GM23338 (cell line): Measurements from ENCODE around the gene RNFT2.

Experiments
- CREB1 ChIP-seq: fragments of 250-450 bp; sonication (Bioruptor Pico); IDR thresholded peaks from 2 replicates; pipeline ENCODE4 v1.5.0; 2020; ENCODE audit warnings: low read depth, mild to moderate bottlenecking, moderate library complexity
- CTCF ChIP-seq, 2 experiments: fragments of 200-600 bp in 1 of 2; sonication (generic) in 1 of 2; conservative IDR thresholded peaks; 2 replicates each; pipeline versions ENCODE4 v1.5.1 to v1.6.1; 2016 to 2017; ENCODE audit warnings: antibody characterized with exemption in 2 of 2, low read depth in 2 of 2, mild to moderate bottlenecking in 2 of 2, moderate library complexity in 1 of 2
- ETS1 ChIP-seq: IDR thresholded peaks from 2 replicates; pipeline ENCODE4 v1.6.1; 2016; ENCODE audit warnings: antibody characterized with exemption
- EZH2 ChIP-seq: fragments of 200-600 bp; sonication (generic); IDR thresholded peaks from one replicate; pipeline ENCODE4 v1.8.0; 2017; ENCODE audit warnings: antibody characterized with exemption, mild to moderate bottlenecking, low read depth; ENCODE audit not compliant: unreplicated experiment
- EZH2phosphoT487 ChIP-seq: fragments of 200-600 bp; sonication (generic); IDR thresholded peaks from one replicate; pipeline ENCODE4 v1.8.1; 2018; ENCODE audit warnings: antibody characterized with exemption; ENCODE audit not compliant: unreplicated experiment
- JUNB ChIP-seq: IDR thresholded peaks from one replicate; pipeline ENCODE4 v1.6.1; 2016; ENCODE audit warnings: antibody characterized with exemption; ENCODE audit not compliant: unreplicated experiment
- POLR2AphosphoS5 ChIP-seq: IDR thresholded peaks from 2 replicates; pipeline ENCODE4 v1.6.1; 2016; ENCODE audit warnings: antibody characterized with exemption, low read depth
- STAT1 ChIP-seq: IDR thresholded peaks from one replicate; pipeline ENCODE4 v1.6.1; 2016; ENCODE audit warnings: antibody characterized with exemption; ENCODE audit not compliant: unreplicated experiment
- ZNF114 ChIP-seq: fragments of 250-450 bp; sonication (Bioruptor Pico); IDR thresholded peaks from 2 replicates; pipeline ENCODE4 v1.5.0; 2020; ENCODE audit warnings: mild to moderate bottlenecking, moderate library complexity
- ZNF331 ChIP-seq: fragments of 250-450 bp; sonication (Bioruptor Pico); IDR thresholded peaks from 2 replicates; pipeline ENCODE4 v1.5.0; 2020; ENCODE audit warnings: low read depth, mild to moderate bottlenecking, moderate library complexity
- TF ChIP-seq, protein P1 (sequence below): IDR thresholded peaks from one replicate; pipeline ENCODE4 v1.6.1; 2018; ENCODE audit warnings: antibody characterized with exemption; ENCODE audit not compliant: unreplicated experiment

GRCh38 chr12:116864371-116865160 lies 126.5 kb downstream of the RNFT2 start:
- no peak for TF ChIP-seq STAT1
- TF ChIP-seq CTCF (conservative IDR thresholded peaks at IDR 0.05; ENCODE audit: low read depth in 2 of 2) = no peak
- no peak for TF ChIP-seq EZH2phosphoT487
- no peak for TF ChIP-seq POLR2AphosphoS5
- no peak for TF ChIP-seq ZNF331 (CRISPR knock-in tag)
- TF ChIP-seq, protein P1, sequence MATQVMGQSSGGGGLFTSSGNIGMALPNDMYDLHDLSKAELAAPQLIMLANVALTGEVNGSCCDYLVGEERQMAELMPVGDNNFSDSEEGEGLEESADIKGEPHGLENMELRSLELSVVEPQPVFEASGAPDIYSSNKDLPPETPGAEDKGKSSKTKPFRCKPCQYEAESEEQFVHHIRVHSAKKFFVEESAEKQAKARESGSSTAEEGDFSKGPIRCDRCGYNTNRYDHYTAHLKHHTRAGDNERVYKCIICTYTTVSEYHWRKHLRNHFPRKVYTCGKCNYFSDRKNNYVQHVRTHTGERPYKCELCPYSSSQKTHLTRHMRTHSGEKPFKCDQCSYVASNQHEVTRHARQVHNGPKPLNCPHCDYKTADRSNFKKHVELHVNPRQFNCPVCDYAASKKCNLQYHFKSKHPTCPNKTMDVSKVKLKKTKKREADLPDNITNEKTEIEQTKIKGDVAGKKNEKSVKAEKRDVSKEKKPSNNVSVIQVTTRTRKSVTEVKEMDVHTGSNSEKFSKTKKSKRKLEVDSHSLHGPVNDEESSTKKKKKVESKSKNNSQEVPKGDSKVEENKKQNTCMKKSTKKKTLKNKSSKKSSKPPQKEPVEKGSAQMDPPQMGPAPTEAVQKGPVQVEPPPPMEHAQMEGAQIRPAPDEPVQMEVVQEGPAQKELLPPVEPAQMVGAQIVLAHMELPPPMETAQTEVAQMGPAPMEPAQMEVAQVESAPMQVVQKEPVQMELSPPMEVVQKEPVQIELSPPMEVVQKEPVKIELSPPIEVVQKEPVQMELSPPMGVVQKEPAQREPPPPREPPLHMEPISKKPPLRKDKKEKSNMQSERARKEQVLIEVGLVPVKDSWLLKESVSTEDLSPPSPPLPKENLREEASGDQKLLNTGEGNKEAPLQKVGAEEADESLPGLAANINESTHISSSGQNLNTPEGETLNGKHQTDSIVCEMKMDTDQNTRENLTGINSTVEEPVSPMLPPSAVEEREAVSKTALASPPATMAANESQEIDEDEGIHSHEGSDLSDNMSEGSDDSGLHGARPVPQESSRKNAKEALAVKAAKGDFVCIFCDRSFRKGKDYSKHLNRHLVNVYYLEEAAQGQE = no peak
- no peak for TF ChIP-seq EZH2
- TF ChIP-seq ZNF114 (CRISPR knock-in tag) = no peak
- TF ChIP-seq CREB1 (CRISPR knock-in tag) = no peak
- no peak for TF ChIP-seq JUNB
- TF ChIP-seq ETS1 = no peak
